ENCODE measurements around the gene ZNF441.
"Not testable (repeated sequence)": the region's sequence is repeated elsewhere in the genome, so short reads cannot be mapped to it uniquely, and the experiment has no call there.

The ZNF441 gene

GRCh38 chr19:11766597-11767591, at the start of gene ZNF441:
ZNF441 (plus strand) TSS chr19:11767000; CDS start chr19:11767194, 194 bp downstream.
- peak; percentile 91 for DNase-seq

DNA sequence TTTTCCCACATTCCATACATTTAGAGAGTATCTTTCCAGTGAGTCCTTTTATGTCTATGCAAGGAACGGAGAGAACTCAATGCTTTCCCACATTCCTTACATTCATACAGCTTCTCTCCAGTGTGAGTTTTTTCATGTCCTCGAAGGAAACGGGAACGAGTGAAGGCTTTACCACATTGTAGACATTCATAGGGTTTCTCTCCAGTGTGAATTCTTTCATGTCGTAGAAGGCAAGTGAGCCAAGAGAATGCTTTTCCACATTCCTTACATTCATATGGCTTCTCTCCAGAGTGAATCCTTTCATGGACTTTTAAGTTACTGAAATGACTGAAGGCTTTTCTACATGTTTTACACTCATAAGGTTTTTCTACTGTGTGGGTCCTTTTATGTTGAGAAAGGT, 45.1 kb upstream of the ZNF441 start:
- DNase-seq: no peak

- no peak for DNase-seq
Observed at GRCh38 chr19:11722414-11722813, 44.4 kb upstream of the ZNF441 start.

- DNase-seq: no peak
Observed at GRCh38 chr19:11729586-11729985, 37.2 kb upstream of the ZNF441 start.

DNA sequence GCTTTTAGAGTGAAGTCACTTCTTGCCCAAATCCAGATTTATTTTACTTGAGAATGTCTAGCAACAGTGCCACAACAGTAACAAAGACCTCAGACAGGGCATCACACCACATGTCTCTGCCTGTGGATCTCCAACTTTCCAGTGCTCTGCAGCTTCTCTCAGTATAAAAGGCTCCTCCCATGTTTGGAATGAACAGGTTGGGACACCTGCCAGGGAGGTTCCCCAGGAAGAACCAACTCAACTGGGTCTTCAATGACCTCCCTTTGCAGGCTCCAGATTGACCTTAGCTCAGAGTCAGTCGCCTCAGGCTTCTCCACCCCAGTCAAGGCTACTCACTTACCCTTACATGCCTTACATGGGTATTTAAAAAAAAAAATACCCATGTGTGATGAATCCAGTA, 31.4 kb upstream of the ZNF441 start:
- DNase-seq: no peak

DNA sequence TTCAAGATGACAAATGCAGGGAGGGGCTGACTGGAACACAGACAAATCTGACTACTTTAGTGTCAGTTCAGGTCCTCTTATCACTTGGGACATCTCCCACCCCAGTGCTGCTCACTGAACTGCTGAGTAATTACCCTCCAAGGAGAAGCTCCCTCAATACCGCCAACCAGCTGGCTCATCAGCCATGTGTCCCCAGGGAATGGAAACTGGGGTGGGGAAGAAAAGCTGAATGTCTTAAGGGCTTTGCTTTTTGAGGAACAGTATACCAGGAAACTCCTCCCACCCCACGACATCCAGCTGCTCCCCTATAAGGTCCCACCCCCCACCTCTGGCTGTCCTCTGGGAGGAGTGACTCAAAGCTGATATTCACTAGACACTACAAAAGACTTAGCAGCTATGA, 30.1 kb upstream of the ZNF441 start:
- DNase-seq: peak; percentile 5

DNA sequence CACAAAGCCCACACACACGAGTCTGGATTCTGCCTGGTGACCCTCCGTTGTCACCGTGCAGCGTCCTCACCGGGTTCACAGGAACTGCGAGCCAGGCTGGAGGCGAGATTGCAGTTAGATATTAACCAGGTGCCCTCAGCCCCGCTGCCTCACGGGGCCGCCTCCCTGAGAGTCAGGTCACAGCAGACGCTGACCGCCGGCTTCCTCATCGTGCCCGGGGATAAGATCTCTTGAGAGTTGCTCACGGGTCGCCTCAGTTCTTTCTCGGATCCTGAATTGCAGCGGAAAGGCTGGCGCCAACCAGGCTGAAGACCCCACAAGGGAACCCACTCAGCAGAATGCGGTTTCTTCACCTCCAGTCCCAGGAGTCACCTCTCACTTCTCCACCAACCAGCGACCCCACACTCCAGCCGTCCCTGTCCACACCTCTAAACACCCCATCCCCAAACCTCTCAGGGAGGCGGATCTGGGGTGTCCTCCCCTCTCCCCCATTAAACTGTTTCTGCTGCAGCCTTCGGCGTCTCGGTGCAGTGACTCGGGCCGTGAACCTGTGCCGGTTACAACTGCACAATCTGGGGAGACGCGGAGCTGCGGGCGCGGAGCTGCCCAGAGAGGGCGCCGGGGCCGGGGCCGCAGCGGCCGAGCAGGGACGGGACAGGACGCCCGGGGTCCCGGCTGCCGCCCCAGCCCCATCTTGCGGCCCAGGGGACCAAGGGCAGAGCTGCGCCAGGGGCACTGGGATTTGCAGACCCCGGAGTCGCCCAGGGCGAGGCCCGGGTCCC, 28.6 kb upstream of the ZNF441 start:
- DNase-seq: peak; percentile 18

DNA sequence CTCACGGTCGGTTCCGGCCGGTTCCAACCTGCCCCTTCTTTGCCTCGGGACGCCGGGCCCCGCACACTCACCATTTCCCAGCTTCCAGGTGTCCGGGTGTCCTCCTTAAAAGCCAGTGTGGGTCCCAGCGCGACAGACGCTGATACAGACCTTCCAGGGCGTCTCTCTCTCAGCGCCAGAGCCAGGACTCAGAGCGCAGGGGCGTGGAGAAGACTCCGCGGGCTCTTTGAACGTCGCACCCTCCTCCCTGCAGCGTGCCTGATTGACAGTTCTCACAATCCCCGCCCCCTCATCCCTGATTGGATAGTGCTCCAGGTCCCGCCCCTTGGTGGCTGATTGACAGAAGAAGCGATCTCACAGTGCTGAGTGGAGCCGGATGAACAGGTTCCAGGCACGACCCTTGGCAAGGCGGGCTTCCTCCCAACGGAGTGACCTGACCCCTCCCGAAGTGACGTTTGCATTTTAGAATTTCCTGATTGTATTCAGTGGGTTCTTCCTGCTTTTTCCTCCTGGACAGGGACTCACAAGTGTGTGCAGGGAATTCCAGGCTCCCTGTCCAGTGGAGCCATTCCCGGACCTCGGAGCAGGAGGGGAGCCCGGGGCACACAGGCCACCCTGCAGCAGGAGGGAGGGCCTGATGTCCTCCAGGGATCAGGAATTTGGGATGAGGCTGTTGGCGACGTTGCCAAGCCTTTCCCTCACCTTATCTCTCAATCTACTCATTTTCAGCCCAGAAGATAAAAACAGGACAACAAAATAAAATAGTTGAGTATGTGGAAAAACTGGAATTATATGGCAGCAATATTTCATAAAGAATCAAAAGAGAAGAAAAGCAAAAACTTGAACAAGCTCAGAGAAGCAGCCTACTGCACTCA, 27.8 kb upstream of the ZNF441 start, which contains the start of gene ZNF823:
Gene ZNF823, minus strand, starts transcription at position 201 of the 875 bp plus-strand sequence. Its CDS starts 127 bp downstream, at position 74.
- DNase-seq: peak; percentile 91

DNA sequence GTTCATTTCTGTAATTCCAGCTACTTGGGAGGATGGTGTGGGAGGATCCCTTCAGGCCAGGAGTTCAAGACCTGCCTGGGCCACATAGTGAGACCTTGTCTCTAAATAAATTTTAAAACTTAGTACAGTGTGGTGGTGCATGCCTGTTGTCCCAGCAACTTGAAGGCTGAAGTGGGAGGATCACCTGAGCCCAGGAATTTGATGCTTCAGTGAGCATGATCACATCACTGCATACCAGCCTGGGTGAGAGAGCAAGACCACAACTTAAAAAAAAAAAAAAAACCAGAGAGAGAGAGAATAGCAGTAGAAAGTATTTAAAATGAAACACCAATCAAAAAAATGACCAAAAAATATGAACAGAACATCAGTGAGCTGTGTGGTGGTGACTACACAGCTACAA, 20.9 kb upstream of the ZNF441 start:
- DNase-seq: no peak

- no peak for DNase-seq
Observed at GRCh38 chr19:11747277-11747676, 19.5 kb upstream of the ZNF441 start.

GRCh38 chr19:11749751-11750150, 17.0 kb upstream of the ZNF441 start:
- no peak for DNase-seq

DNA sequence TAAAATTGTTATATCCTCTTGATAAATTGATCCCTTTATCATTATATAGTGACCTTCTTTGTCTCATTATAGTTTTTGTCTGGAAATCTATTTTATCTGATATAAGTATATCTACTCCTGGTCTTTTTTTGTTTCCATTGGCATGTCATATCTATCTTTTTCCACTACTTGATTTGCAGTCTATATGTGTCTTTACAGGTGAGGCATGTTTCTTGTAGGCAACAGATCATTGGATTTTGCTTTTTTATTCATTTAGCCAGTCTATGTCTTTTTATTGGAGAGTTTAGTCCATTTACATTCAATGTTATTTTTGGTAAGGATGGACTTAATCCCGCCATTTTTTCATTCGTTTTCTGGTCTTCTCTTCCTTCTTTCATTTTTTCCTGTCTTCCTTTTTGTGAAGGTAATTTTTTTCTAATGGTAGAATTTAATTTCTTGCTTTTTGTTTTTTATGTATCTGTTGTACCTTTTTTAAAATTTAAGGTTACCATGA, 14.5 kb upstream of the ZNF441 start:
- DNase-seq: no peak

GRCh38 chr19:11754663-11755062, 12.1 kb upstream of the ZNF441 start:
- no peak for DNase-seq

DNA sequence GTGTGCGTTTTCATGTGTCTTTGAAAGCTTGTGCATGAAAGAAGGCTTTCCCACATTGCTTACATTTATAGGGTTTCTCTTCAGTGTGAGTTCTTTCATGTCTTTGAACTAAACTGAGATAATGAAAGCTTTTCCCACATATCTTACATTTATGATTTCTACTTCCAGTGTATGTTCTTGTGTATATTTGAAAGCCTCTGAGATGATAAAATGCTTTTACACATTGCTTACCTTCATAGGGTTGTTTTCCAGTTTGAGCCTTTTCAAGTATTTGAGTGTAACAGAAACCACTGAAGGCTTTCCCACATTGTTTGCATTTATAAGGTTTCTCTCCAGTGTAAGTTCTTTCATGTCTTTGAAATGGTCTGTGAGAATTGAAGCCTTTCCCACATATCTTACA, 9.8 kb upstream of the ZNF441 start:
- DNase-seq: no peak

- DNase-seq: no peak
Observed at GRCh38 chr19:11759805-11760204, 7.0 kb upstream of the ZNF441 start.

GRCh38 chr19:11763117-11763516, 3.7 kb upstream of the ZNF441 start:
- no peak for DNase-seq

- no peak for DNase-seq
Observed at GRCh38 chr19:11763611-11764010, 3.2 kb upstream of the ZNF441 start.

GRCh38 chr19:11767633-11768133, 883 bp downstream of the ZNF441 start:
- DNase-seq: peak; percentile 13

GRCh38 chr19:11769995-11770394, 3.2 kb downstream of the ZNF441 start:
- no peak for DNase-seq

DNA sequence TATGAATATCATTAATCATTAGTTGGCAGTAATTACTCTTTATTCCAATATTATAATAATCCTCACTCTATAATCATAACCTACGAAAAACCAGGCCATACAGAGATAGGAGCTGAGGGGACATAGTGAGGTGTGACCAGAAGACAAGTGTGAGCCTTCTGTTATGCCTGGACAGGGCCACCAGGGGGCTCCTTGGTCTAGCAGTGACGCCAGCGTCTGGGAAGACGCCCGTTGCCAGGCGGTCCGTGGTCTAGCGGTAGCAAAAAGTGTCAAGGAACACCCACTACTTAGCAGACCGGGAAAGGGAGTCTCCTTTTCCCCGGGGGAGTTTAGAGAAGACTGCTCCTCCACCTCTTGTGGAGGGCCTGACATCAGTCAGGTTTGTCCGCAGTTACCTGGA, 4.7 kb downstream of the ZNF441 start:
- not testable (repeated sequence) for DNase-seq

DNA sequence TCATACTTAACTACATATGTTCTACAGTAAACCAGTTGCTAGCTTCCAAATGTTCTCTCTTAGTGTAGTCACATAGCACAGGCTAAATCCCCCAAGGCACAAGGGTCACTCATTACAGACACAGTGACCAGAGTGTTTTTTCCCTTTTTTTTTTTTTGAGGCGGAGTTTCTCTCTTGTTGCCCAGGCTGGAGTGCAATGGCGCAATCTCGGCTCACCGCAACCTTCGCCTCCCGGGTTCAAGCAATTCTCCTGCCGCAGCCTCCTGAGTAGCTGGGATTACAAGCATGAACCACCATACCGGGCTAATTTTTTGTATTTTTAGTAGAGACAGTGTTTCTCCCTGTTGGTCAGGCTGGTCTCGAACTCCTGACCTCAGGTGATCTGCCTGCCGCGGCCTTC, 9.9 kb downstream of the ZNF441 start:
- not testable (repeated sequence) for DNase-seq

- no peak for DNase-seq
Observed at GRCh38 chr19:11780431-11781020, 13.7 kb downstream of the ZNF441 start.
